HepG2 (cell line): ENCODE measurements around the gene PAIP1. TPM values are rescaled to one million over a fixed set of nuclear protein-coding genes. Genes with fewer than 3 reads are reported as not detected.

Experiments used
- AKNA ChIP-seq: sonication (generic); formaldehyde crosslinking; IDR thresholded peaks from 2 replicates; pipeline ENCODE4 v1.4.0; 2020; ENCODE audit warnings: missing genetic modification reagents, borderline replicate concordance
- BRCA1 ChIP-seq: sonication (generic); formaldehyde crosslinking; IDR thresholded peaks from 2 replicates; pipeline ENCODE4 v1.4.0; 2020; ENCODE audit warnings: missing genetic modification reagents
- CBFB ChIP-seq: sonication (generic); formaldehyde crosslinking; IDR thresholded peaks from 2 replicates; pipeline ENCODE4 v1.4.0; 2020; ENCODE audit warnings: missing genetic modification reagents
- ELF1 ChIP-seq: sonication (generic); formaldehyde crosslinking; IDR thresholded peaks from 2 replicates; pipeline ENCODE4 v1.4.0; 2020; ENCODE audit warnings: missing genetic modification reagents
- FLYWCH1 ChIP-seq: sonication (generic); formaldehyde crosslinking; IDR thresholded peaks from 2 replicates; pipeline ENCODE4 v1.8.1; 2023; ENCODE audit warnings: mild to moderate bottlenecking, missing genetic modification reagents
- RBM39 ChIP-seq: fragments of 200-400 bp; formaldehyde crosslinking; IDR thresholded peaks from one replicate; pipeline ENCODE4 v1.6.1; 2018; ENCODE audit warnings: antibody characterized with exemption, mild to moderate bottlenecking, low read depth, low read length; ENCODE audit not compliant: poor library complexity, severe bottlenecking
- RXRA ChIP-seq: sonication (generic); formaldehyde crosslinking; IDR thresholded peaks from 2 replicates; pipeline ENCODE4 v1.5.1; 2020; ENCODE audit warnings: missing genetic modification reagents
- TSC22D2 ChIP-seq: sonication (generic); formaldehyde crosslinking; IDR thresholded peaks from 2 replicates; pipeline ENCODE4 v1.5.1; 2020; ENCODE audit warnings: missing genetic modification reagents, mild to moderate bottlenecking, borderline replicate concordance
- ZBTB46 ChIP-seq: sonication (generic); formaldehyde crosslinking; IDR thresholded peaks from 2 replicates; pipeline ENCODE4 v1.4.0; 2020; ENCODE audit warnings: mild to moderate bottlenecking, missing genetic modification reagents, borderline replicate concordance
- ZNF280B ChIP-seq: sonication (generic); formaldehyde crosslinking; IDR thresholded peaks from 2 replicates; pipeline ENCODE4 v1.5.0; 2020; ENCODE audit warnings: missing genetic modification reagents, mild to moderate bottlenecking, borderline replicate concordance
- ZNF326 ChIP-seq: sonication (generic); formaldehyde crosslinking; IDR thresholded peaks from 2 replicates; pipeline ENCODE4 v1.4.0; 2020; ENCODE audit warnings: missing genetic modification reagents, borderline replicate concordance
- ZNF496 ChIP-seq: sonication (generic); formaldehyde crosslinking; IDR thresholded peaks from 2 replicates; pipeline ENCODE4 v1.8.1; 2023; ENCODE audit warnings: mild to moderate bottlenecking, moderate library complexity, missing genetic modification reagents; ENCODE audit not compliant: insufficient replicate concordance
- ZNF510 ChIP-seq: sonication (generic); formaldehyde crosslinking; IDR thresholded peaks from 2 replicates; pipeline ENCODE4 v1.4.0; 2020; ENCODE audit warnings: low read depth, mild to moderate bottlenecking, missing genetic modification reagents
- polyA plus RNA-seq, 8 experiments: library from polyadenylated mRNA; depleted of rRNA in 3 of 8; stranded (reverse) in 7 of 8; unstranded in 1 of 8; fragments of >200 nt; fragmentation: Illumina TruSeq in 4 of 8; extraction: Trizol in 4 of 8; gene quantifications; 2 replicates each; pipeline versions ENCODE4 v1.2.1 to v1.2.3, GENCODE V29; 2011 to 2016; ENCODE audit warnings: low read depth in 4 of 8, missing spikeins in 1 of 8, mixed read lengths in 1 of 8; ENCODE audit not compliant: insufficient read depth in 1 of 8
- total RNA-seq, 5 experiments: library from RNA; depleted of rRNA; stranded (reverse); fragments of >200 nt; fragmentation: Illumina TruSeq; extraction: Trizol; gene quantifications; 2 replicates each; pipeline ENCODE4 v1.2.3, GENCODE V29; 2016; ENCODE audit warnings: low read depth in 1 of 5

Gene PAIP1
- total and polyA plus RNA-seq, 2 of the 13 experiments (the other 11 are each of a cell fraction or from before 2014, with no cell fraction given), result 96.6 to 116 TPM

GRCh38 chr5:43540746-43541145, 16.1 kb downstream of the PAIP1 start (continued):
- TF ChIP-seq ZNF280B (CRISPR knock-in tag), result no peak
- TF ChIP-seq CBFB (CRISPR knock-in tag), result no peak
- TF ChIP-seq ZNF326 (CRISPR knock-in tag), result no peak
- no peak for TF ChIP-seq AKNA (CRISPR knock-in tag)
- no peak for TF ChIP-seq RBM39
- no peak for TF ChIP-seq TSC22D2
- TF ChIP-seq BRCA1 (CRISPR knock-in tag), result no peak
- TF ChIP-seq ZBTB46 (CRISPR knock-in tag), result no peak
- no peak for TF ChIP-seq ZNF510 (CRISPR knock-in tag)
- TF ChIP-seq FLYWCH1 (CRISPR knock-in tag), result no peak
- TF ChIP-seq ELF1 (CRISPR knock-in tag), result no peak
- no peak for TF ChIP-seq RXRA
- TF ChIP-seq ZNF496 (CRISPR knock-in tag), result no peak
